ENCODE data around the gene SFSWAP.

The SFSWAP gene

DNA sequence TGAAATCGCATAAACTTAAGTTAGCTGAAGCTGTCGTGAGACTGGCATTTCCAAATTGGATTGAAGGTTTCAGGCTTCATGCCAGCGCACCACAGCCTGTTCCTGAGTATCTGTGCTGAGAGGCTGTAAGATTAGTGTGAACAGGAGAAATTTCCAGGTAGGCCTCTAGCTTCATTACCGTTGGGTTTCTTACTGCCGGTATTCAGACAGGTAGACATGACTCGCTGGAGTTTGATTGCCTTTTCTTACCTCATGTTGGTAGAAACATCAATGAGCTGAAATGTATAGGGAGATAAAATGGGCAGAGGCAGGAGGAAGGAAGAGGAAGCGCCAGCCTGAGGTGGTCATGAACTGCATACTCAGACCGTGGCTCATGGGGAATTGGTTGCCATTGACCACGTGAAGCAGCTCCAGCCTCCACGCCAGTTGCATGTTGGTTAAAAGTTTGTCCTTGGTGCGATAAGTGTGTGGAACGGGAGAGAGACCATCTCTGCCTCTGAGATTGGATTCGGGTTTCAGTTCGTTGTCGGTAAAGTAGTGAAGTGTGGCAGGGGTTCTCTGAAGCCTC lies 75.0 kb downstream of the SFSWAP start:
- DNase-seq: no peak
- CTCF ChIA-PET: interaction anchor here (1.2 kb wide), 2 partner anchors 10 to 18 kb away, joined by 4 to 6 read pairs; no protein-coding TSS in a partner anchor
- POLR2A ChIA-PET: no interaction called here
- 95% methylated on average over 13 of the region's 15 CpGs for WGBS (ENCODE audit: insufficient coverage)
- Histone ChIP-seq H3K4me1 (ENCODE audit: control extremely low read depth in 1 of 4, control insufficient read depth in 4 of 4, insufficient read depth in 4 of 4, low read length in 3 of 4) (peaks cover 0 to 12% (median 8%) of the 10 kb centered on the region in 4 experiments), H3K27ac (ENCODE audit: insufficient read depth in 1 of 2, low read depth in 1 of 2, low read length in 2 of 2, poor library complexity in 1 of 2, severe bottlenecking in 2 of 2) (peak overlapping the region in 1 of 2 experiments; percentile 19), H3K36me3 (ENCODE audit: control insufficient read depth in 4 of 4, insufficient read depth in 4 of 4, low read length in 3 of 4) (peaks cover 26 to 73% (median 49%) of the 10 kb centered on the region in 4 experiments), H3K9me3 (ENCODE audit: control extremely low read depth in 1 of 5, control insufficient read depth in 4 of 5, insufficient read depth in 2 of 5, low read depth in 1 of 5, low read length in 4 of 5) (no peaks in the 10 kb centered on the region), H3K27me3 (replicated peaks in 2 of 5; ENCODE audit: control insufficient read depth in 4 of 5, insufficient read depth in 5 of 5, low read length in 4 of 5) (no peaks in the 10 kb centered on the region), H3K4me3 (ENCODE audit: control insufficient read depth in 1 of 7, extremely low read depth in 1 of 7, insufficient read depth in 4 of 7, low read depth in 2 of 7, low read length in 6 of 7) (no peak overlapping the region)

DNA sequence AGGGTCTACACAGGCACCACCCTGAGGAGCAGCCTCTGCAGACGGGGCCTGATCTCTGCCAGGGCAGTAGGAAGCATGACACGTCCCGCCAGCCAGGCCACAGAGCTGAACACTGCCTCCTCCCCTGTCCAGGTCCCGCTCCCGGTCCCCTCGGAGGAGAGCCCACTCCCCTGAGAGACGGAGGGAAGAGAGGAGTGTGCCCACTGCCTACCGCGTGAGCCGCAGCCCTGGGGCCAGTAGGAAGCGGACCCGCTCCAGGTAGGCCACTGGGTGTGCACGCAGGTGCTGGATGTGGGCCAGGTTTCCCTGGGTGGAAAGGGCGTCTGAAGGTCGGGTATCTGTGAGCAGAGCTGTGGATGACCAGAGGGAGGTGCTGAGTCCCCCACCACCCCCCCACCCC lies 75.4 kb downstream of the SFSWAP start:
- DNase-seq: no peak
- Histone ChIP-seq H3K4me1 (ENCODE audit: control extremely low read depth in 1 of 4, control insufficient read depth in 4 of 4, insufficient read depth in 4 of 4, low read length in 3 of 4) (peaks cover 0 to 12% (median 8%) of the 10 kb centered on the region in 4 experiments), H3K4me3 (ENCODE audit: control insufficient read depth in 1 of 7, extremely low read depth in 1 of 7, insufficient read depth in 4 of 7, low read depth in 2 of 7, low read length in 6 of 7) (no peak overlapping the region), H3K27me3 (replicated peaks in 2 of 5; ENCODE audit: control insufficient read depth in 4 of 5, insufficient read depth in 5 of 5, low read length in 4 of 5) (no peaks in the 10 kb centered on the region), H3K9me3 (ENCODE audit: control extremely low read depth in 1 of 5, control insufficient read depth in 4 of 5, insufficient read depth in 2 of 5, low read depth in 1 of 5, low read length in 4 of 5) (no peaks in the 10 kb centered on the region), H3K27ac (ENCODE audit: insufficient read depth in 1 of 2, low read depth in 1 of 2, low read length in 2 of 2, poor library complexity in 1 of 2, severe bottlenecking in 2 of 2) (peak overlapping the region in 1 of 2 experiments; percentile 19), H3K36me3 (ENCODE audit: control insufficient read depth in 4 of 4, insufficient read depth in 4 of 4, low read length in 3 of 4) (peaks cover 26 to 72% (median 51%) of the 10 kb centered on the region in 4 experiments)
- CTCF ChIA-PET: interaction anchor here (1.2 kb wide), 2 partner anchors 11 to 18 kb away, joined by 4 to 6 read pairs; no protein-coding TSS in a partner anchor
- POLR2A ChIA-PET: interaction anchor here (0.6 kb wide), 1 partner anchor 42 kb away, joined by 3 read pairs; no protein-coding TSS in a partner anchor
- WGBS (ENCODE audit: insufficient coverage): 89% methylated on average over 5 of the region's 15 CpGs

DNA sequence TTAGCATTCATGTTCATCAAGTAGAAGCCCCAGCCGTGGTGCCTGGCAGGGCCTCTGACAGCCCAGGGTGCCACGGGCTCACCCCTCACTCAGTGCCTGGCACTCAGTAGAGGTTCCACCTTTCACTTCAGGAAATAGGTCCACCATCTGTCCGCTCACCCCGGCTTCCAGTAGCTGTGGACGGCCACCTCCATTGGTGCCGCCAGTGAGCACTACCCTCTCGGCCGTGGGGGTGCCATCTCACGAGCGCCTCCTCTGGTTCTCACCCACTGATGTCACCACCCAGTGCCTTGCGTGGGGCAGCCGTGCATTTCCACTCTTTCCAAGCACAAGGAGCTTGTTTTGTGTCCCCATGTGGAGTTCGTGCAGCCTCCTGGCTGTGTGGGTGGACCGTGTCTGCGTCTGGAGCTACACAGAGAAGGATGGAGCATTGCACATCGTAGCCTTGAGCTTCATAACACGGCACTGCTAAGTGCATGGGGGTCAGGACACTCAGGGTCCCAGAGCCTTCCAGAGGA lies 76.3 kb downstream of the SFSWAP start:
- Histone ChIP-seq H3K27ac (ENCODE audit: insufficient read depth in 1 of 2, low read depth in 1 of 2, low read length in 2 of 2, poor library complexity in 1 of 2, severe bottlenecking in 2 of 2) (no peak overlapping the region), H3K27me3 (replicated peaks in 2 of 5; ENCODE audit: control insufficient read depth in 4 of 5, insufficient read depth in 5 of 5, low read length in 4 of 5) (no peaks in the 10 kb centered on the region), H3K4me1 (ENCODE audit: control extremely low read depth in 1 of 4, control insufficient read depth in 4 of 4, insufficient read depth in 4 of 4, low read length in 3 of 4) (peaks cover 0 to 12% (median 8%) of the 10 kb centered on the region in 4 experiments), H3K4me3 (ENCODE audit: control insufficient read depth in 1 of 7, extremely low read depth in 1 of 7, insufficient read depth in 4 of 7, low read depth in 2 of 7, low read length in 6 of 7) (no peak overlapping the region), H3K9me3 (ENCODE audit: control extremely low read depth in 1 of 5, control insufficient read depth in 4 of 5, insufficient read depth in 2 of 5, low read depth in 1 of 5, low read length in 4 of 5) (no peaks in the 10 kb centered on the region), H3K36me3 (ENCODE audit: control insufficient read depth in 4 of 4, insufficient read depth in 4 of 4, low read length in 3 of 4) (peaks cover 23 to 70% (median 51%) of the 10 kb centered on the region in 4 experiments)
- POLR2A ChIA-PET: interaction anchor here (0.6 kb wide), 1 partner anchor 27 kb away, joined by 3 read pairs; no protein-coding TSS in a partner anchor
- WGBS (ENCODE audit: insufficient coverage): 98% methylated on average over 16 of the region's 17 CpGs
- no peak for DNase-seq
- CTCF ChIA-PET: interaction anchor here (0.6 kb wide), 1 partner anchor 37 kb away, joined by 3 read pairs; no protein-coding TSS in a partner anchor

DNA sequence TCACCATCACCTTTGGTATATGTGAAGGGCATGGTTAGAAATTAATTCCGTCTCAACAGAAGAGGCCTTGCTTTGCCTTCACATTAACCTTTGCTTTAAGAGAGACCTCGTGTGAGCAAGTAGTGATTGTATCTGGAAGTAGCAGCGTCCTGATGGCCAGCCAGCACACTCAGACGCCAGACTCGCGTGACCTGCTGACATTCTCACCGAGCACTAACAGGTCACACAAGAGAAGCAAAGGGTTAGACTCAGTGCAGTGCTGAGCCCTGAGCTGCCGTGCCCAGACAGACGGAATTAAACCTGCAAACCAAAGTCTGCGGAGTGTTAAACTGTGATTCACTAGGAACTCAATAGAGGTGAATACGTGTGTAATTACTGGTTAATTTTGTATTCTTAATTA lies 77.2 kb downstream of the SFSWAP start:
- ChIA-PET POLR2A (no interaction called here), CTCF (no interaction called here)
- DNase-seq: no peak
- H3K27ac ChIP-seq (ENCODE audit: insufficient read depth in 1 of 2, low read depth in 1 of 2, low read length in 2 of 2, poor library complexity in 1 of 2, severe bottlenecking in 2 of 2): no peak overlapping the region
- peaks cover 23 to 74% (median 51%) of the 10 kb centered on the region in 4 experiments for H3K36me3 ChIP-seq (ENCODE audit: control insufficient read depth in 4 of 4, insufficient read depth in 4 of 4, low read length in 3 of 4)
- H3K4me3 ChIP-seq (ENCODE audit: control insufficient read depth in 1 of 7, extremely low read depth in 1 of 7, insufficient read depth in 4 of 7, low read depth in 2 of 7, low read length in 6 of 7): no peak overlapping the region
- no peaks in the 10 kb centered on the region for H3K27me3 ChIP-seq (replicated peaks in 2 of 5; ENCODE audit: control insufficient read depth in 4 of 5, insufficient read depth in 5 of 5, low read length in 4 of 5)
- H3K4me1 ChIP-seq (ENCODE audit: control extremely low read depth in 1 of 4, control insufficient read depth in 4 of 4, insufficient read depth in 4 of 4, low read length in 3 of 4): peaks cover 0 to 11% (median 8%) of the 10 kb centered on the region in 4 experiments
- H3K9me3 ChIP-seq (ENCODE audit: control extremely low read depth in 1 of 5, control insufficient read depth in 4 of 5, insufficient read depth in 2 of 5, low read depth in 1 of 5, low read length in 4 of 5): no peaks in the 10 kb centered on the region
- WGBS (ENCODE audit: insufficient coverage): 100% methylated on average over 9 of the region's 11 CpGs

DNA sequence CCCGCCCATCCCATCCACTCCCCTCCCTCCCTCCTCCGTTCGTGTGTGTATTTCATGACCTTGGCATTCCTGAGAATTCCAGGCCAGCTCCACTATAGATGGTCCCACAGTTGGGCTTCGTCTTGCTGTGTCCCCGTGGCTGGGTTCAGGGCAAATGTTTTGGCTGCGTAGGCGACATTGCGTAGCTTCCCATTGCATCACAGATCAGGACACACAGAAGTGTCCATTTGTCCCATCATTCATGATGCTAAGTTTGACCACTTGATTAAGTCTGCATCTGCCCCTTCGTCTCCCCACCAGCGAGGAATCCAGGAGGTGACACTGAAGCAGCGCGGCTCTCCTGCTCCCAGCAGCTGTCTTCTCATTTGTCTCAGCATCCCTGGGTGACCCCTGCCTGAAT lies 78.7 kb downstream of the SFSWAP start:
- peaks cover 23 to 88% (median 59%) of the 10 kb centered on the region in 4 experiments for H3K36me3 ChIP-seq (ENCODE audit: control insufficient read depth in 4 of 4, insufficient read depth in 4 of 4, low read length in 3 of 4)
- ChIA-PET CTCF (interaction anchor here (0.6 to 1.5 kb wide), 3 partner anchors 9 to 970 kb away, joined by 3 to 7 read pairs (median 3); no protein-coding TSS in a partner anchor), POLR2A (no interaction called here)
- no peak for DNase-seq
- 97% methylated on average over 12 of the region's 12 CpGs for WGBS (ENCODE audit: insufficient coverage)
- H3K4me1 ChIP-seq (ENCODE audit: control extremely low read depth in 1 of 4, control insufficient read depth in 4 of 4, insufficient read depth in 4 of 4, low read length in 3 of 4): peaks cover 0 to 3% (median 0%) of the 10 kb centered on the region in 4 experiments
- no peak overlapping the region for H3K27ac ChIP-seq (ENCODE audit: insufficient read depth in 1 of 2, low read depth in 1 of 2, low read length in 2 of 2, poor library complexity in 1 of 2, severe bottlenecking in 2 of 2)
- H3K4me3 ChIP-seq (ENCODE audit: control insufficient read depth in 1 of 7, extremely low read depth in 1 of 7, insufficient read depth in 4 of 7, low read depth in 2 of 7, low read length in 6 of 7): no peak overlapping the region
- no peaks in the 10 kb centered on the region for H3K27me3 ChIP-seq (replicated peaks in 2 of 5; ENCODE audit: control insufficient read depth in 4 of 5, insufficient read depth in 5 of 5, low read length in 4 of 5)
- H3K9me3 ChIP-seq (ENCODE audit: control extremely low read depth in 1 of 5, control insufficient read depth in 4 of 5, insufficient read depth in 2 of 5, low read depth in 1 of 5, low read length in 4 of 5): no peaks in the 10 kb centered on the region

DNA sequence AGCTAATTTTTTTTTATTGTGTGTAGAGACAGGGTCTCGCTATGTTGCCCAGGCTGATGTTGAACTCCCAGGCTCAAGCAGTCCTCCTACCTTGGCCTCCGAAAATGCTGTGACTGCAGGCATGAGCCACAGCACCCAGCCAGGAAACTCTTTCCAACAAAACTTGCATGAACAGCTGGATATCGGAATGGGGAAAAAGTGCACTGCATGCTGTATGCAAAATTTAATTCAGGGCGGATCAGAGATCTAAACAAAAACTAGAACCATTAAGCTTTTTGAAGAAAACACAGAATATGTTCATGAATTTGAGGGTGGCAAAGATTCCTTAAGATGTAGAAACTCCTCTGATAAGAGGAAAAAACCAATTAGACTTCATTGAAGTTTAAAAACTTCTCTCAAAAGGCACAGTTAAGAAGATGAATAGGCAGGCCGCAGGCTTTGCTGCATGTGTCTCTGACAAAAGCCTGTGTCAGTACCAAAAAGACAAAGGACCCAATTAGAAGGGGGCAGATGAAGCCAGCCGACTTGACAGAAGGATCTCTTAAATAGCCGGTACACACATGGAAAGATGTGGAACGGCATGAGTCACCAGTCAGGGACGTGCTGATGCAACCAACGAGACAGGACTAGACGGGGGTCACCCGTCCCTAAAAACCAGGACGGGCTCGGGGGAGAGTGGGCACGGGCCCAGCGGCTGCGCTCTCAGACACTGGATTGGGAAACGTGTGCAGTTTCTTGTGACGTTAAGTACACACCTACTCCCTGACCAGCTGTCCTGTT lies 82.5 kb downstream of the SFSWAP start:
- Histone ChIP-seq H3K36me3 (ENCODE audit: control insufficient read depth in 4 of 4, insufficient read depth in 4 of 4, low read length in 3 of 4) (peaks cover 7 to 80% (median 56%) of the 10 kb centered on the region in 4 experiments), H3K4me3 (ENCODE audit: control insufficient read depth in 1 of 7, extremely low read depth in 1 of 7, insufficient read depth in 4 of 7, low read depth in 2 of 7, low read length in 6 of 7) (no peak overlapping the region), H3K9me3 (ENCODE audit: control extremely low read depth in 1 of 5, control insufficient read depth in 4 of 5, insufficient read depth in 2 of 5, low read depth in 1 of 5, low read length in 4 of 5) (no peaks in the 10 kb centered on the region), H3K27me3 (replicated peaks in 2 of 5; ENCODE audit: control insufficient read depth in 4 of 5, insufficient read depth in 5 of 5, low read length in 4 of 5) (no peaks in the 10 kb centered on the region), H3K4me1 (ENCODE audit: control extremely low read depth in 1 of 4, control insufficient read depth in 4 of 4, insufficient read depth in 4 of 4, low read length in 3 of 4) (peaks cover 0 to 4% (median 2%) of the 10 kb centered on the region in 4 experiments), H3K27ac (ENCODE audit: insufficient read depth in 1 of 2, low read depth in 1 of 2, low read length in 2 of 2, poor library complexity in 1 of 2, severe bottlenecking in 2 of 2) (no peak overlapping the region)
- ChIA-PET CTCF (interaction anchor here (1.5 kb wide), 1 partner anchor 19 kb away, joined by 4 read pairs; no protein-coding TSS in a partner anchor), POLR2A (no interaction called here)
- no peak for DNase-seq
- 96% methylated on average over 19 of the region's 19 CpGs for WGBS (ENCODE audit: insufficient coverage)

Data from common myeloid progenitor, CD34-positive (primary cell).